Natural killer cell (primary cell): ENCODE results near the gene GRID1. TPM values are rescaled to one million over a fixed set of nuclear protein-coding genes. Genes with fewer than 3 reads are reported as not detected.

Experiments used
- ATAC-seq, 3 donors: fragments of 150-1000 bp in 2 of 3; fragments of 200-7000 bp in 1 of 3; cut with Tn5 transposase; 1 replicate in 1 of 3; 2 replicates in 2 of 3; pipeline ENCODE4 v1.10.0; 2021; ENCODE audit warnings: mild to moderate bottlenecking in 2 of 3, moderate library complexity in 2 of 3
- DNase-seq, 2 donors: peaks; one replicate each; pipeline versions ENCODE4 v3.0.0 to v3.0.0-alpha.2; 2013 to 2021; ENCODE audit warnings: mixed read lengths in 1 of 2
- H3K27ac ChIP-seq: one replicate; pipeline ENCODE4 v1.5.1; 2013; ENCODE audit warnings: mild to moderate bottlenecking, low read length
- H3K27me3 ChIP-seq: one replicate; pipeline ENCODE4 v1.6.1; 2013; ENCODE audit warnings: low read length; ENCODE audit not compliant: control insufficient read depth, insufficient read depth
- H3K36me3 ChIP-seq: one replicate; pipeline ENCODE4 v1.6.1; 2013; ENCODE audit warnings: low read length; ENCODE audit not compliant: control insufficient read depth, insufficient read depth
- H3K4me1 ChIP-seq: one replicate; pipeline ENCODE4 v1.6.1; 2013; ENCODE audit warnings: low read length; ENCODE audit not compliant: control insufficient read depth, insufficient read depth
- H3K4me3 ChIP-seq: one replicate; pipeline ENCODE4 v1.5.1; 2013; ENCODE audit warnings: low read length
- H3K9me3 ChIP-seq: one replicate; pipeline ENCODE4 v1.6.1; 2013; ENCODE audit warnings: low read length; ENCODE audit not compliant: control insufficient read depth, insufficient read depth
- H3K27ac Mint-ChIP-seq, 2 donors: one replicate each; pipeline ENCODE4 v1.8.0; 2022; ENCODE audit warnings: mild to moderate bottlenecking in 2 of 2, mixed read lengths in 2 of 2, moderate library complexity in 1 of 2
- H3K27me3 Mint-ChIP-seq, 2 donors: one replicate each; pipeline ENCODE4 v1.8.0; 2022; ENCODE audit warnings: low read depth in 2 of 2, mixed read lengths in 2 of 2
- H3K36me3 Mint-ChIP-seq: one replicate; pipeline ENCODE4 v1.8.0; 2022; ENCODE audit warnings: mixed read lengths
- H3K4me1 Mint-ChIP-seq, 2 donors: one replicate each; pipeline ENCODE4 v1.8.0; 2022; ENCODE audit warnings: mixed read lengths in 2 of 2
- H3K4me3 Mint-ChIP-seq: one replicate; pipeline ENCODE4 v1.8.0; 2022; ENCODE audit warnings: mild to moderate bottlenecking, moderate library complexity, mixed read lengths
- H3K9me3 Mint-ChIP-seq, 2 donors: one replicate each; pipeline ENCODE4 v1.8.0; 2022; ENCODE audit warnings: mixed read lengths in 2 of 2
- WGBS: methylation state at CpG from one replicate; pipeline ENCODE4 v1.1.7; 2013; ENCODE audit warnings: missing lambda C conversion rate; ENCODE audit not compliant: insufficient coverage; 5-methylcytosine and 5-hydroxymethylcytosine counted together
- intact Hi-C: fragments of 100-400 bp; cut with micrococcal nuclease; formaldehyde crosslinking; loops from one replicate; pipeline ENCODE4 v1.14.2; 2022
- total RNA-seq, 4 donors: library from RNA; stranded (reverse); fragments of 120-200 nt in 1 of 4; gene quantifications; one replicate each; pipeline versions ENCODE4 v1.2.3 to v1.2.4, GENCODE V29; 2013 to 2022
- TF ChIP-seq, protein P1 (sequence below): fragments of 200-600 bp; IDR thresholded peaks from one replicate; pipeline ENCODE4 v1.8.0; 2022; ENCODE audit warnings: antibody characterized with exemption

The GRID1 gene
- total RNA-seq, 3 donors from 2014 or later (not counting 1 experiment from before 2014, with no cell fraction given) = not detected

DNA sequence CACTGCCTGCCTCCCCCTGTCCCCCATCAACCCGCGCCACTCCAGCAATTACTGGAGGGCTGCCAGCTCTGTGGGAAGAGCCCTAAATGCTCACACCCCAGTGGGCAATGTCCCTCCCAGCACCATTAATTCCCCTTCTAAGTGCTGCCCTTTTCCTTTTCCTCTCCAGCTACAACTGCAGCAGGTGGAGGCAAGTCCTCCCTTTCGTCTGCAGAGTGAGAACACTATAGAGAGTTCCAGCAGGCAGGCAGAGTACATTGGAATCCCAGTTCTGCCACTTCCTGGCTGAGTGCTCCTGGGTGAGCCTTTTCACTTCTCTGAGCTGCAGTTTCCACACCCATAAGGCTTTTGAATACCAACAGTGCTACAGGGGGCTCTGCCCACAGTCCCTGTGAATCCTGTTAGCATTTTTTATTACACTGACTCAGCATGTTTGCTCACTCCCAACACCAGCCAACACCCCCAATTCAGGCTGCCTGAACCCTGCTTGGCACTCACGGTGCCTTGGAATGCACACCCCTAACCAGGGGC lies 447.0 kb downstream of the GRID1 start:
- Mint-ChIP-seq H3K4me3 (no peak overlapping the region), H3K27me3 (no peaks in the 10 kb centered on the region), H3K4me1 (no peaks in the 10 kb centered on the region), H3K27ac (no peak overlapping the region), H3K36me3 (no peaks in the 10 kb centered on the region), H3K9me3 (no peaks in the 10 kb centered on the region)
- intact Hi-C loops = no loop called here
- TF ChIP-seq, protein P1, sequence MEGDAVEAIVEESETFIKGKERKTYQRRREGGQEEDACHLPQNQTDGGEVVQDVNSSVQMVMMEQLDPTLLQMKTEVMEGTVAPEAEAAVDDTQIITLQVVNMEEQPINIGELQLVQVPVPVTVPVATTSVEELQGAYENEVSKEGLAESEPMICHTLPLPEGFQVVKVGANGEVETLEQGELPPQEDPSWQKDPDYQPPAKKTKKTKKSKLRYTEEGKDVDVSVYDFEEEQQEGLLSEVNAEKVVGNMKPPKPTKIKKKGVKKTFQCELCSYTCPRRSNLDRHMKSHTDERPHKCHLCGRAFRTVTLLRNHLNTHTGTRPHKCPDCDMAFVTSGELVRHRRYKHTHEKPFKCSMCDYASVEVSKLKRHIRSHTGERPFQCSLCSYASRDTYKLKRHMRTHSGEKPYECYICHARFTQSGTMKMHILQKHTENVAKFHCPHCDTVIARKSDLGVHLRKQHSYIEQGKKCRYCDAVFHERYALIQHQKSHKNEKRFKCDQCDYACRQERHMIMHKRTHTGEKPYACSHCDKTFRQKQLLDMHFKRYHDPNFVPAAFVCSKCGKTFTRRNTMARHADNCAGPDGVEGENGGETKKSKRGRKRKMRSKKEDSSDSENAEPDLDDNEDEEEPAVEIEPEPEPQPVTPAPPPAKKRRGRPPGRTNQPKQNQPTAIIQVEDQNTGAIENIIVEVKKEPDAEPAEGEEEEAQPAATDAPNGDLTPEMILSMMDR = no peak
- no peak for DNase-seq
- Histone ChIP-seq H3K27ac (no peak overlapping the region), H3K9me3 (no peaks in the 10 kb centered on the region), H3K36me3 (no peaks in the 10 kb centered on the region), H3K27me3 (no peaks in the 10 kb centered on the region), H3K4me3 (no peak overlapping the region), H3K4me1 (no peaks in the 10 kb centered on the region)
- 13% methylated on average over 4 of the region's 4 CpGs for WGBS
- ATAC-seq = no peak

DNA sequence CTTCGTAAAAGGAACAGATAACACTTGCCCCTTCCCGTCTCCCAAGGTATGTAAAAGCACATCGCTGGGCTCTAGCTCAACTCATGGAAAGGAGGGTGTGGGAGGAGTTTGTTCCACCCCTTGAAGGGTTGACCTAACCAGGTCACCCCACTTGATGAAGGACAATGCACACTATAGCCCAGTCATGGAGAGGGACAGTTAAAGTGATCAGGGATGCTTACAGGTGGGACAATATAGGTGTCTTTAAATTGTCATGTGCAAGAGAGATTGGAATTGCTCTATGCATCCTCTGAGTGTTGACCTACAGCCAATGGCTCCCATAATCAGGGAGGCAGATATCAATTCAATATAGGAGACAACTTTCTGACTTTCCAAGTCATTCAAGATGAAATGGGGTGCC lies 448.2 kb downstream of the GRID1 start:
- WGBS = 86% methylated on average over 3 of the region's 3 CpGs
- H3K27me3 ChIP-seq = no peaks in the 10 kb centered on the region
- H3K4me1 Mint-ChIP-seq = no peaks in the 10 kb centered on the region
- no peak overlapping the region for H3K4me3 Mint-ChIP-seq
- no peaks in the 10 kb centered on the region for H3K4me1 ChIP-seq
- DNase-seq (no peak), ATAC-seq (no peak)
- no peaks in the 10 kb centered on the region for H3K36me3 ChIP-seq
- TF ChIP-seq, protein P1 = no peak
- no peak overlapping the region for H3K27ac ChIP-seq
- H3K4me3 ChIP-seq = no peak overlapping the region
- intact Hi-C loops = no loop called here
- no peaks in the 10 kb centered on the region for H3K27me3 Mint-ChIP-seq
- H3K27ac Mint-ChIP-seq = no peak overlapping the region
- no peaks in the 10 kb centered on the region for H3K36me3 Mint-ChIP-seq
- H3K9me3 ChIP-seq = no peaks in the 10 kb centered on the region
- H3K9me3 Mint-ChIP-seq = no peaks in the 10 kb centered on the region

DNA sequence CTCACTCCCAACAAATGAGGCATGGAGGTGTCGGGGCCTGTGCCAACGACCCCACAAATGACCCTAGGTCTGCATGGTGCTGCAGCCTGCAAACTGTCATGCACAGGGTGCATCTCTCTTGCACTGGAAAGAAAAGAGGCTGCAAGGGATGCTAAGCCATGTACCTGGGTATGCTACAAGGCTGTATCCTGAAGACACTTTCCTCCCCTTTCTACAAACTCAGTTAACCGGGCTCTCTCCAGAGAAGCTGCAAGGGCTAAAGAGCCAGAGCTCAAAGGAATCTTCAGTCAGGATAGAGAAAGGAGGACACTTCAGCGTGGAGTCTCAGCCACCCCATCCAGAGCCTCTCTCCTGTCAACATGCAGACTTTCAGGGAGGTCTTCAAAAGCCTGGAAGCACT lies 449.0 kb downstream of the GRID1 start:
- H3K36me3 Mint-ChIP-seq = no peaks in the 10 kb centered on the region
- Histone ChIP-seq H3K36me3 (no peaks in the 10 kb centered on the region), H3K27me3 (no peaks in the 10 kb centered on the region), H3K4me1 (no peaks in the 10 kb centered on the region), H3K27ac (no peak overlapping the region), H3K9me3 (no peaks in the 10 kb centered on the region), H3K4me3 (no peak overlapping the region)
- ATAC-seq (no peak), DNase-seq (no peak)
- H3K27ac Mint-ChIP-seq = no peak overlapping the region
- TF ChIP-seq, protein P1 = no peak
- intact Hi-C loops = no loop called here
- H3K9me3 Mint-ChIP-seq = no peaks in the 10 kb centered on the region
- no peaks in the 10 kb centered on the region for H3K27me3 Mint-ChIP-seq
- 87% methylated on average over 3 of the region's 4 CpGs for WGBS
- no peaks in the 10 kb centered on the region for H3K4me1 Mint-ChIP-seq
- no peak overlapping the region for H3K4me3 Mint-ChIP-seq

DNA sequence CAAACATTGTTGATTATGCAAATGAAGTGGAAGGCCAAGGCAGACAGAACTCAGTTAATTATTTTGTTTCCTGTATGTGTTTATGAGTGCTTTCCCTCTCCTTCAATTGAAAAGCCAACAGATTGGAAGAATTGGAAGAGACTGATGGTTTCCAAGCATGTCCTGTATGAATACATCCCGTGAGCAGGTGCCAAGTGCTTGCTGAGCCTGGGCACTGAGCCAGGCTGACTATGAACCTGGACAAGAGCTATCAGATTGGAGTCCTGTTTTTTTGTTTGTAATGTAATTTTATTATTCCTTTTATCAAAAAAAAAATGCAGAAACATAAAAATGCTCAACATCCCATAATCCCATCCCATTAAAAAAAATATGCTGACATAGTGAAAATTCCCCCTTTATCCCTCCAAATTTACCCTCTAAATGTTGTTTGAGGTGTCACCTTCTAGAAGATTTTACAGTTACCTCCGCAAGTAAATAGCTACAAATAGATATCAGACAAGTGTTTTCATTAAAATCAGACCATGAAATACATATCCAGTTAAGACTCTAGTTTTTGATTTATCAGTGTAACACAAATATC lies 449.5 kb downstream of the GRID1 start:
- H3K27me3 ChIP-seq = no peaks in the 10 kb centered on the region
- TF ChIP-seq, protein P1 = no peak
- no peak for ATAC-seq
- Mint-ChIP-seq H3K4me3 (no peak overlapping the region), H3K27ac (no peak overlapping the region), H3K36me3 (no peaks in the 10 kb centered on the region), H3K27me3 (no peaks in the 10 kb centered on the region), H3K9me3 (no peaks in the 10 kb centered on the region), H3K4me1 (no peaks in the 10 kb centered on the region)
- DNase-seq = no peak
- WGBS = 86% methylated on average over 1 of the region's 2 CpGs
- H3K27ac ChIP-seq = no peak overlapping the region
- H3K4me1 ChIP-seq = no peaks in the 10 kb centered on the region
- H3K4me3 ChIP-seq = no peak overlapping the region
- H3K36me3 ChIP-seq = no peaks in the 10 kb centered on the region
- H3K9me3 ChIP-seq = no peaks in the 10 kb centered on the region
- intact Hi-C loops = no loop called here
